SU-DHL-6 (cell line): ENCODE measurements around the gene PHF1.

Experiments used
- H2AFZ ChIP-seq: fragments of 200-600 bp; sonication (generic); 2 replicates; pipeline ENCODE4 v1.6.1; 2014; ENCODE audit warnings: low read depth, mild to moderate bottlenecking, moderate library complexity, mixed read lengths, antibody characterized with exemption, low read length; ENCODE audit not compliant: severe bottlenecking
- H3F3A ChIP-seq: fragments of 200-600 bp; shearing (Covaris generic); 2 replicates; pipeline ENCODE4 v1.6.0; 2016; ENCODE audit warnings: antibody characterized with exemption, mild to moderate bottlenecking; ENCODE audit not compliant: insufficient read depth
- H3K27ac ChIP-seq: fragments of 200-600 bp; sonication (generic); 2 replicates; pipeline ENCODE4 v1.5.1; 2016; ENCODE audit warnings: low read depth, mild to moderate bottlenecking, low read length, moderate library complexity, mixed read lengths
- H3K27me3 ChIP-seq: fragments of 200-600 bp; sonication (generic), shearing (Covaris generic); 2 replicates; pipeline ENCODE4 v1.6.0; 2014; ENCODE audit warnings: mild to moderate bottlenecking, low read length
- H3K36me3 ChIP-seq: fragments of 200-600 bp; sonication (generic); 2 replicates; pipeline ENCODE4 v1.6.1; 2014; ENCODE audit warnings: mild to moderate bottlenecking, low read length, mixed read lengths
- H3K4me2 ChIP-seq: fragments of 300-600, 200-600 bp; shearing (Covaris generic), sonication (generic); 2 replicates; pipeline ENCODE4 v1.6.0; 2014; ENCODE audit warnings: low read length, low read depth, mild to moderate bottlenecking; ENCODE audit not compliant: poor library complexity, severe bottlenecking
- H3K4me3 ChIP-seq: fragments of 200-600 bp; sonication (generic); 2 replicates; pipeline ENCODE4 v1.5.1; 2014; ENCODE audit warnings: antibody characterized with exemption, low read length, mild to moderate bottlenecking, mixed read lengths; ENCODE audit not compliant: insufficient read depth, poor library complexity, severe bottlenecking
- H3K79me2 ChIP-seq: fragments of 200-600 bp; sonication (generic); 2 replicates; pipeline ENCODE4 v1.6.1; 2014; ENCODE audit warnings: mild to moderate bottlenecking, low read length, moderate library complexity; ENCODE audit not compliant: insufficient read depth
- H3K9ac ChIP-seq: fragments of 200-600 bp; sonication (generic); 2 replicates; pipeline ENCODE4 v1.7.0; 2014; ENCODE audit warnings: mild to moderate bottlenecking, low read length
- H3K9me2 ChIP-seq: fragments of 200-600 bp; sonication (generic); replicated peaks from 2 replicates; pipeline ENCODE4 v1.6.1; 2014; ENCODE audit warnings: low read length; ENCODE audit not compliant: insufficient read depth
- H3K9me3 ChIP-seq: fragments of 200-600 bp; sonication (generic); 2 replicates; pipeline ENCODE4 v1.6.1; 2014; ENCODE audit warnings: low read length, mixed read lengths; ENCODE audit not compliant: insufficient read depth
- H4K20me1 ChIP-seq: fragments of 200-600 bp; sonication (generic); 2 replicates; pipeline ENCODE4 v1.6.1; 2014; ENCODE audit warnings: low read depth, mild to moderate bottlenecking, antibody characterized with exemption, low read length, moderate library complexity, mixed read lengths
- CTCF ChIP-seq: fragments of 200-600 bp; sonication (generic); IDR thresholded peaks from one replicate; pipeline ENCODE4 v1.5.1; 2017; ENCODE audit warnings: antibody characterized with exemption, mild to moderate bottlenecking, low read length, moderate library complexity; ENCODE audit not compliant: insufficient read depth, poor library complexity, severe bottlenecking
- EZH2phosphoT487 ChIP-seq: fragments of 200-600 bp; sonication (generic), shearing (Covaris generic); conservative IDR thresholded peaks from 2 replicates; pipeline ENCODE4 v1.6.1; 2018; ENCODE audit warnings: mild to moderate bottlenecking, antibody characterized with exemption, low read length, moderate library complexity, mixed read lengths

The PHF1 gene

GRCh38 chr6:33413241-33414120, 2.7 kb downstream of the PHF1 start:
- H3K27ac ChIP-seq, result no peak overlapping the region

GRCh38 chr6:33414592-33415271, 3.9 kb downstream of the PHF1 start:
- no peaks in the 10 kb centered on the region for H3K27me3 ChIP-seq
- peaks cover 22% of the 10 kb centered on the region for H3K79me2 ChIP-seq
- H2AFZ ChIP-seq, result no peak overlapping the region
- no peaks in the 10 kb centered on the region for H3K9me3 ChIP-seq
- no peaks in the 10 kb centered on the region for H3K9me2 ChIP-seq
- no peak overlapping the region for H3K27ac ChIP-seq
- no peaks in the 10 kb centered on the region for H4K20me1 ChIP-seq
- TF ChIP-seq CTCF (peak; percentile 92), EZH2phosphoT487 (no peak)
- no peaks in the 10 kb centered on the region for H3K36me3 ChIP-seq
- H3K4me2 ChIP-seq, result no peak overlapping the region
- H3K4me3 ChIP-seq, result no peak overlapping the region
- H3K9ac ChIP-seq, result no peak overlapping the region
- H3F3A ChIP-seq, result peaks cover 35% of the 10 kb centered on the region

More at GRCh38 chr6:33413241-33414120, 2.7 kb downstream of the PHF1 start:
- Histone ChIP-seq H3K79me2 (peaks cover 22% of the 10 kb centered on the region), H3K4me3 (no peak overlapping the region), H3K9me2 (no peaks in the 10 kb centered on the region), H3K4me2 (no peak overlapping the region), H4K20me1 (no peaks in the 10 kb centered on the region), H3K9me3 (no peaks in the 10 kb centered on the region), H3F3A (peaks cover 48% of the 10 kb centered on the region), H3K9ac (no peak overlapping the region), H3K27me3 (no peaks in the 10 kb centered on the region), H2AFZ (no peak overlapping the region), H3K36me3 (peaks cover 1% of the 10 kb centered on the region; the same call in 1 of the 2 replicates)
- no peak for TF ChIP-seq EZH2phosphoT487
- TF ChIP-seq CTCF, result no peak

GRCh38 chr6:33415831-33416230, 5.0 kb downstream of the PHF1 start:
- H3K27ac ChIP-seq, result peak overlapping the region; percentile 67; the same call in 1 of the 2 replicates
- H3K79me2 ChIP-seq, result peaks cover 22% of the 10 kb centered on the region
- H3K4me2 ChIP-seq, result peak overlapping the region; percentile 87
- no peaks in the 10 kb centered on the region for H3K36me3 ChIP-seq
- H2AFZ ChIP-seq, result no peak overlapping the region
- no peaks in the 10 kb centered on the region for H3K27me3 ChIP-seq
- H3K9me2 ChIP-seq, result no peaks in the 10 kb centered on the region
- peak overlapping the region; percentile 80 for H3K9ac ChIP-seq
- peak overlapping the region; percentile 89 for H3K4me3 ChIP-seq
- no peaks in the 10 kb centered on the region for H4K20me1 ChIP-seq
- TF ChIP-seq EZH2phosphoT487, result no peak
- TF ChIP-seq CTCF, result no peak
- peaks cover 31% of the 10 kb centered on the region for H3F3A ChIP-seq
- no peaks in the 10 kb centered on the region for H3K9me3 ChIP-seq
